T-helper 1 cell treated with Interleukin-12 subunit alpha and Interleukin-12 subunit beta and Interleukin-4 antibody, amounts not matched to agents 30 ng/mL and 1 ng/mL, for 36 hours (primary cell): ENCODE results near the gene PHF21B. TPM values are rescaled to one million over a fixed set of nuclear protein-coding genes. Genes with fewer than 3 reads are reported as not detected.

Experiments used
- intact Hi-C: fragments of 100-400 bp; cut with micrococcal nuclease; formaldehyde crosslinking; loops from one replicate; pipeline ENCODE4 v1.15.1; 2024
- total RNA-seq: library from RNA; stranded (reverse); gene quantifications from 2 replicates; pipeline ENCODE4 v1.2.3, GENCODE V29; 2022

Gene PHF21B
- total RNA-seq, 1 donor from 2014 or later, result 0.51 TPM

DNA sequence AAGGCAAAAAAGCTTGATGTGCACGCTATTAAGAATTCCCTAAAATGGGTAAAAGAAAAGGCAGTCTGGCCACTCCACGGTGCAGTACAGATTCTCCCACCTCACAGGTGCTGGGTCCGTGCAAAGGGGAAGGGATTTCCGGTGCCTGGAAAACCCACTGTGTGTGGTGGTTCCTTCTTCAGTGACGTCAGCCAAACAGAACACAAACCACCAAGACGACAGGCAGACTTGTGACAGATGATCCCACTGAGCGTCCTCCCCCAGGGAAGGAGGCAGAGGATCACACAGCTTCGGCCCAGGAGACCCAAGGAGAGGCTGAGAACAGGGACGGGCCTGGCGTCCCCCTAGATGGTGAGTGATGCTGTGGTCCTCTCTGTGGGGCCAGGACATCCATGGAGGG lies 18.6 kb downstream of the PHF21B start:
- intact Hi-C loops, result no loop called here

- intact Hi-C loops, result no loop called here
Measured at GRCh38 chr22:44990810-44991209, 19.0 kb downstream of the PHF21B start.

DNA sequence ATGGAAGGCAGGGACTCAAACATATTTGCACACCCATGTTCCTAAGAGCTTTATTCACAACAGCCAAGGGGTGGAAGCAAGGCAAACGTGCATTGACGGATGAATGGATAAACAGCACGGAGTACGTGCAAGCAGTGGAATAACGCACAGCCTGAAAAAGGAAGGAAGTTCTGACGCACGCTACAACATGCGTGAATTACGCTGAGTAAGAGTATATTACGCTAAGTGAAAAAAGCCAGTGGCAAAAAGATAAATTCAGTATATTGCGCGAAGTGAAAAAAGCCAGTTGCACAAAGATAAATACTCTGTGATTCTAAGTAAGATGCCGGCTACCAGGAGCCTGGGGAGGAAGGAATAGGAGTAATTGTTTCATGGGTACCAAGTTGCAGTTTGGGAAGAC lies 19.5 kb downstream of the PHF21B start:
- intact Hi-C loops, result no loop called here

DNA sequence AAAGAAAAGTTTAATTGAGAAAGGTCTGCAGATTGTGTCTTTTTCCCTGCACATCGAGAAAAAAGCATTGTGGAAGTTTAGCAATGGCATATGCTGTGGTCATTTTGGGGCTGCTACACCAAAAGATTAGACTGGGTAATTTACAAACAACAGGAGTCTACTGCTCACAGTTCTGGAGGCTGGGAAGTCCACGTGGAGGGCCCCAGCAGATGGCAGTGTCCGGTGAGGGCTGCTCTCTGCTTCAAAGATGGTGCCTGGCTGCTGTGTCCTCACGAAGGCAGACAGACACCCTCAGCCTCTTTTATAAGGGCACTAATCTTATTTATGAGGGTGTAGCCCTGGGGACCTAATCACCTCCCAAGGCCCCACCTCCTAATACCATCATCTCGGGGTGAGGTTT lies 21.1 kb downstream of the PHF21B start:
- intact Hi-C loops, result no loop called here

- intact Hi-C loops, result no loop called here
Measured at GRCh38 chr22:44986926-44987325, 22.9 kb downstream of the PHF21B start.

- intact Hi-C loops, result no loop called here
Measured at GRCh38 chr22:44985906-44986527, 23.8 kb downstream of the PHF21B start.

GRCh38 chr22:44983878-44984482 lies 25.8 kb downstream of the PHF21B start:
- intact Hi-C loops, result no loop called here

DNA sequence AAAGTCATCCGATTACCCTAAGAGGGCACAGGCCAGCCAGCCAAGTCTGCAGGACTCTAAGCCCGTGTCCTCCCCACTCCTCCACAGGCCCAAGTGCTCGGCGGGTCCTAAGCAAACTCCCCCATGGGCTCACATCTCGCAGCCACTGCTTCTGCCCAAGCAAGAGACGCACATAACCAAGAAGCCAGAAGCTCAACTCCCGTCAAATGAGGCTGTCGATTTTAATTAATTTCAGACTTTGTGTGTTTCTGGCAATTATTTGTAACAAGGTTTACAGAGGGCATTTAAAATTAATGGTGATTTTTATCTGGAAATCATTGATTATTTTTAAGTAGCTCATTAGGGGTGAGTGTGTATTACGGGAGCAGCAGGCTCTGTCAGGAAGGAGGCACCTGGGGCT lies 27.4 kb downstream of the PHF21B start:
- intact Hi-C loops, result no loop called here

DNA sequence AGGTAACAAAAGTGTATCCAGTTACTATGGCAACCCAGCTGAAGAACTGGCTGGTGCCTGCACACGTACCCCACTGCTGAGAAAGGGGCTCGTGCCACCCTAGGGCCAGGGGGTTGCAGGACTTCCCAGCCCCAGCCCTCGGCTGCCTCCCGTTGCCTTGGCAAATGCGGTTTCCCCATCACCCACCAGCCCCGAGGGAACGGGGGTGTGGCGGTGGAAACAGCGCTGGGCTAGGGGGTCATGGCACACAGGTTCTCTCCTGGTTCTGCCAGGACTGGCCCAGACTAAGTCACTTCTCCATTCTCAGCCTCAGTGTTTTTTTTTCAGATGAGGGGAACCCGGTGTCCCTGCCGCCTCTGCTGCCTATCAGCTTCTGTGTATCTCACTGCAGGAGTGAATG lies 27.9 kb downstream of the PHF21B start:
- intact Hi-C loops, result no loop called here

DNA sequence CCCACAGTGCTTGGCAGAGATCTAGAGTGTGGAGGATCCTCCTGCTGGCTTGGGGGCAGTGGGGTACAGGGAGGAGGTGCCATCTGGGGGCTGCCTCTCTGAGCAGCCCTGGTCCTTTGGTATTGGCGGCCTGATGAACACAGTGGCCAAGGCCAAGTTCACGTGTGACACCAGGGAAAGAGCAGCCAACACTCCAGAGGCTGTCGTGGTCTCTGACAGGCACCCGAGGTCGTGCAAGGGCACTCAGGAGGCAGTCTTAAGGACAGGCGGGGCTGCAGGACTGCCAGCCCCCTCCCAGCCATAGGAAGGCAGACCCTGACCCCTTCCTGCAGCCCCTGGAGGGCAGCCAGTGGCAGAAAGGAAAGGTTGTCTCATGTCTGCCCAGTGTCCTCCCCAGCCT lies 30.7 kb downstream of the PHF21B start:
- intact Hi-C loops, result loop anchor here (5.0 kb wide), 2 partner anchors 103 to 118 kb away; no protein-coding TSS in a partner anchor

DNA sequence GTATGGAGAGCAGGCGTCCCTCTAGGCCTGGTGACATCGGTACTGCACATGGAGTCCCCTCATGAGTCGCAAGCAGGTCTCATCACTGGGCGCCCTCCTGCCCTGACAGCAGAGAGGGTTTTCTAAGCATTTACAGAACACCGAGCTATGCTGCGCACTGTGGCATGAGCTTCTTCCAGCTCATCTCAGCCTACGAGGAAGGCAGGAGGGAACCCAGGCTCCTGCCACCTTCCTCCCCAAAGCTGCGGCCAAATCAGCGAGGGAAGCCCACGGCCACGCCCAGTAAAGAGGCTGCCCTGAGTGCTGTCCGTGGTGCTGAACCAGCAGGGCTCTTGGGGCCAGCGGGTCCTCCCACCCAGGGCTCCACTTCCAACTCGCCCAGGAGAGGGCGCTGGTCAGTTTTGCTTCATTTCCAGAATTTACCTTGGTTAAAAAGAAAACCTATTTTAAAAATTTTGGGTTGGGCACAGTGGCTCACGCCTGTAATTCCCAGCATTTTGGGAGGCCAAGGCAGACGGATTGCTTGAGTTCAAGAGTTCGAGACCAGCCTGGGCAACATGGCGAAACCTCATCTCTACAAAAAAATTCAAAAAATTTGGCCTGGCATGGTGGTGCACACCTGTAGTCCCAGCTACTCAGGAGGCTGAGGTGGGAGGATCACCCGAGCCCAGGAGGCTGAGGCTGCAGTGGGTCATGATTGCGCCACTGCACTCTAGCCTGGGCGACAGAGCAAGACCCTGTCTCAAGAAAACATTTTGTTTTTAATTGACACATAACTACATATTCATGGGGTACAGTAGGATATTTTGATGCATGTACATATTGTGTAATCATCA lies 34.2 kb downstream of the PHF21B start:
- intact Hi-C loops, result loop anchor here (5.0 kb wide), 2 partner anchors 107 to 122 kb away; no protein-coding TSS in a partner anchor

- intact Hi-C loops, result no loop called here
Measured at GRCh38 chr22:44974454-44974853, 35.4 kb downstream of the PHF21B start.

DNA sequence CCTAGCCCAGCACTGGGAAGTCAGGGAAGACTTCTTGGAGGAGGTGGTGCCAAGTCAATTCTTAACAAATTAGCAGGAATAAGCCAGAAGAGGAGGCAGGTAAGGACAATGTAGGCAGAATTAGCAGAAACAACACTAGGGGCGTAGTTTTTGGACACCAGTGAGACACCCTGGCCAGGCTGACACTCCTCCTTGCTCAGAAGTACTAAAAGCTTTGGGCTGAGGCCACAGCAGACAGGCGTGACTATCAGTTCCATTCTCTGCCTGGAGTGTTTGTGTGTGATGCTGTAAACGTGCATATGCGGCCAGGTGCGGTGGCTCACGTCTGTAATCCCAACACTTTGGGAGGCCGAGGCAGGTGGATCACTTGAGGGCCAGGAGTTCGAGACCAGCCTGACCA lies 36.0 kb downstream of the PHF21B start:
- intact Hi-C loops, result no loop called here

- intact Hi-C loops, result no loop called here
Measured at GRCh38 chr22:44972363-44973083, 37.3 kb downstream of the PHF21B start.

DNA sequence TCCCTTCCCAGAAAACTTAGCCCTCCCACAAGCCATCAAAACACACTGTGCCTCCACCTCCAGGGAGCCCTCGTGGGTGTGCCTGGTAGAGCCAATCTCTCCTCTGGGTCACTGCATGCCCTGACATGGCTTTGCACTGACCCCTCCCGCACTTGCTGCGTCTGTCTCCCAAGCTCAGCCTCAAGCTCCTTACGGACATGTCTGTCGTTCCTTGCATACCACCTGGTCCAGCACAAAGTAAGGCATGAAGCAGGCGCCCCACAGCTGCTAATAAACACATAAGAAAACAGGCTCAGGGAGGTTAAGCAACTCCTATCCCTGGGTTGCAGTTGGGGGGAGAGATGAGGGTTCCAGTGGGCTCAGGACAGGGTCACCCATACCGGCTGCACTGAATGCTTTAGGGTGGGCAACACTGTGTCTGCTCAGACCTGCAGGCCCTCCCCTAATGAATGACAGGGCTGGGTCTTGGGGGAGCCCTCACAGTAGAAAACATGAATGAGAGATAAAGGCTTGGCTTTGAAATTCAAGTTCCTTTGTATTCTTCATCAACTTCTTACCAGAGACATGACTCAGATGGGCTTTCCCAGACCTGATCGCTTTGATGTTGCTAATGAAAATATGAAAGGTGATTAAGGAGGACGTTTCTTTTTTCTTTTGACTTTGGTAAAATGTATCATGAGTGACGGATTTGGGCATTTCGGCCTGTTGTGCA lies 38.0 kb downstream of the PHF21B start:
- intact Hi-C loops, result no loop called here

- intact Hi-C loops, result no loop called here
Measured at GRCh38 chr22:44970291-44970690, 39.5 kb downstream of the PHF21B start.

- intact Hi-C loops, result no loop called here
Measured at GRCh38 chr22:44969817-44970216, 40.0 kb downstream of the PHF21B start.

DNA sequence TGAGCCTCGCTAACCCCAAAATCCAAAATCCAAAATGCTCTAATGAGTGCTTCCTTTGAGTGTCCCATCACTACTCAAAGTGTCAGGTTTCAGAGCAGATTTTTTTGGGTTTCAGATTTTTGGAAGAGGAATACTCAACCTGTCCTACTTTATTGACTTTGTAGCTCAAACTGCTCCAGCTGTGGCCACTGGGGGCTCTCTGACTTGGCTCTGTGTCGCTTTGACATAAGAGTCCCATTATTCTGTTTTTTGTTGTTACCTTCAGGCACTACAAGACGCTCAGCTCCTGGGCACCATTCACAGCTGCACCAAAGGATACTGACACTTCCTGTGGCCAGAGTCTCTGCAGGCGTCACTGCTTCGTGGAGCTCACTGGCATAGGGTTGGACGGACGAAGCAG lies 41.1 kb downstream of the PHF21B start:
- intact Hi-C loops, result no loop called here

- intact Hi-C loops, result no loop called here
Measured at GRCh38 chr22:44965171-44965570, 44.6 kb downstream of the PHF21B start.

- intact Hi-C loops, result no loop called here
Measured at GRCh38 chr22:44964722-44965078, 45.1 kb downstream of the PHF21B start.
